ENCODE results near the gene PFDN1.

PFDN1 gene

DNA sequence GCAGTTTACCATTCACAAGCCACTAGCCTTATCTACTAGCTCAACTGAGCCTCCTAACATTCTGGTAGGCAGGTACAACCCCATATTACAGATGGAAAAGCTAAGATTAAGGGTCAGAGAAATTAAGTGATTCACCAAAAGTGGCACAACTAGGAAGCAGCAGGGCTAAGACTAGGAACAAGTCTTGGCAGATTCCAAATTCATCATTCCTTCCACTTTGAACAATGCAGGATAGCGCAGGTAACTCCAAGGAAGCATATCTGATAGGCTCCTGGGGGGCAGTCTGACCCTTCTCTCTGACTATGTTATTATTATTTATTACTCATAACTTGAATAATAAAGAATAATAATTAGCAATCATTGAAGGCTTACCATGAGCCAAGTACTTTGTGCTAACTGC lies 35.0 kb upstream of the PFDN1 start:
- no peak for DNase-seq (ENCODE audit: low read depth, low spot score)
- Histone ChIP-seq H3K4me3 (no peak overlapping the region), H3K9ac (ENCODE audit: insufficient read length) (no peak overlapping the region), H3K36me3 (ENCODE audit: insufficient read depth, low read length) (no peaks in the 10 kb centered on the region), H3K27ac (no peak overlapping the region), H3K9me3 (ENCODE audit: low read depth, low read length) (no peaks in the 10 kb centered on the region)
- TF ChIP-seq EZH2 (IDR thresholded peaks at IDR 0.05) (no peak), POLR2AphosphoS5 (IDR thresholded peaks at IDR 0.05; ENCODE audit: borderline replicate concordance, low read depth, low read length) (no peak), FOXP2 (optimal IDR thresholded peaks at IDR 0.05; ENCODE audit: control extremely low read depth, extremely low read length, insufficient read depth) (no peak)

DNA sequence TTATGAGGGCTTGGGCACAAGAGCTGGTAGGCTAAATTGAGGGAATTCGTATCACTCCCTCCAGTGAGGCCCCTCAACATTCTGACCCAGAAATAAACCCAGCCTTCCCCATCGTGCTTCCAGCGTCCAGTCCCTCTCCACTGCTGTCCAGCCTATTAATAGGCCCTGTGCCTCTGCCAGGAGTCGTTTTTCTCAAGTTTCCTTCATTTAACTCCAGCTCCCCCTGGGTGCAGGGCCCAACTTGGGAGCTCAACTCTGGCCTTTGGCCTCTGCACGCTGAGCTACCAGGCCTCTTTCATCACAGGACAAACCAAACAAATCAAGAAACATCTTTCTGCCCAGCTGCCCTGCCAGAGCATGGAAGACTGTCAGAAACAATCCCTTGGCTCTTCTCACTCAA lies 33.5 kb upstream of the PFDN1 start:
- no peak overlapping the region for H3K27ac ChIP-seq
- no peaks in the 10 kb centered on the region for H3K9me3 ChIP-seq (ENCODE audit: low read depth, low read length)
- no peak for DNase-seq (ENCODE audit: low read depth, low spot score)
- no peak overlapping the region for H3K4me3 ChIP-seq
- H3K36me3 ChIP-seq (ENCODE audit: insufficient read depth, low read length): no peaks in the 10 kb centered on the region
- H3K9ac ChIP-seq (ENCODE audit: insufficient read length): no peak overlapping the region
- TF ChIP-seq FOXP2 (optimal IDR thresholded peaks at IDR 0.05; ENCODE audit: control extremely low read depth, extremely low read length, insufficient read depth): no peak
- no peak for TF ChIP-seq POLR2AphosphoS5 (IDR thresholded peaks at IDR 0.05; ENCODE audit: borderline replicate concordance, low read depth, low read length)
- TF ChIP-seq EZH2 (IDR thresholded peaks at IDR 0.05): no peak

DNA sequence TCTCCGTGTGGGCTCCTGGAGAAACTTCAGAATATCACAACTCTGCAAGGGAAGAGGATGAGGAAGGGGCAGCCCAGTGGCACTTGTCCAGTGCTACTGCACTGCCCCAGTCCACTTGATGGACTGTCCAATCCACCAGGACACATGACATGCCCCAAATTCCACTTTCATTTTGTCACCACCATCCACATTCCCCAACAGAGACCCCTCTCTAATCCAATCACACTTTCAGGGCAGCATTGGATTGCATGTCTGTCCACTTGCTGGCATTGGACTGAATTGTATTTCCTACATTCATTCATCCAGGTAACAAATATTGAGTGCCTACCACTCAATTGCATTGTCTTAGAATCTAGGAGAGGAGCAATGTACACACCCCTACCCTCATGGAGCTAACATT lies 28.7 kb upstream of the PFDN1 start:
- Histone ChIP-seq H3K36me3 (ENCODE audit: insufficient read depth, low read length) (no peaks in the 10 kb centered on the region), H3K27ac (no peak overlapping the region), H3K9me3 (ENCODE audit: low read depth, low read length) (no peaks in the 10 kb centered on the region), H3K9ac (ENCODE audit: insufficient read length) (no peak overlapping the region), H3K4me3 (no peak overlapping the region)
- no peak for TF ChIP-seq POLR2AphosphoS5 (IDR thresholded peaks at IDR 0.05; ENCODE audit: borderline replicate concordance, low read depth, low read length)
- TF ChIP-seq FOXP2 (optimal IDR thresholded peaks at IDR 0.05; ENCODE audit: control extremely low read depth, extremely low read length, insufficient read depth): no peak
- no peak for TF ChIP-seq EZH2 (IDR thresholded peaks at IDR 0.05)
- DNase-seq (ENCODE audit: low read depth, low spot score): no peak

DNA sequence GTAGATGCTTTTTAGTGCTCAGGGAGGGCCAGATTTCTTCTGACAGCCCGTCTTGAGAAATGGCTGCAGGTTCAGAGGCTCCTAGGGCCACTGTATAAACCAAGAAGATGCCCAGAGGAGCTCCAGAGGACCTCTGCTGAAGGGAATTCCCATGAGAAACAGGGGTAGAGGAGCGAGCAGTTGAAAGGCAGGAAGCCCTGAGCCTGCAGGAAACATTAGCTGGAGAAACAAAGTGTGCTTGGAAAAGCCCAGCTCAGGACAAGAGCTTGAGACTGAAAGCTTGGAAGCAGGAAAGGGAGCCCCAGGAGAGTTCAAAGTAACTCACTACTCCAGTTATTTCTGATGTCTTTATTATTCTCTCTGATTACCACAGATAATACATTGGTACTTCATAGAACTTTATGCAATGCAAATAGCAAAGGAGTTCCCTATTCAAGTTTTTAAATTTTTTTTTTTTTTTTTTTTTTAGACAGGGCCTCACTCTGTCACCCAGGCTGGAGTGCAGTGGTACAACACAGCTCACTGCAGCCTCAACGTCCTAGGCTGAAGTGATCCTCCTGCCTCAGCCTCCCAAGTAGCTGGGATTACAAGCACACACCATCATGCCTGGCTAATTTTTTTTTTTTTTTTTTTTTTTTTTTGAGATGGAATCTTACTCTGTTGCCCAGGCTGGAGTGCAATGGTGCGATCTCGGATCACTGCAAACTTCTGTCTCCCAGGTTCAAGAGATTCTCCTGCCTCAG lies 27.0 kb upstream of the PFDN1 start:
- TF ChIP-seq POLR2AphosphoS5 (IDR thresholded peaks at IDR 0.05; ENCODE audit: borderline replicate concordance, low read depth, low read length) (no peak), FOXP2 (optimal IDR thresholded peaks at IDR 0.05; ENCODE audit: control extremely low read depth, extremely low read length, insufficient read depth) (no peak), EZH2 (IDR thresholded peaks at IDR 0.05) (no peak)
- Histone ChIP-seq H3K9ac (ENCODE audit: insufficient read length) (no peak overlapping the region), H3K27ac (peak overlapping the region; percentile 48; the same call in 1 of the 2 replicates), H3K9me3 (ENCODE audit: low read depth, low read length) (no peaks in the 10 kb centered on the region), H3K36me3 (ENCODE audit: insufficient read depth, low read length) (no peaks in the 10 kb centered on the region), H3K4me3 (no peak overlapping the region)
- no peak for DNase-seq (ENCODE audit: low read depth, low spot score)

DNA sequence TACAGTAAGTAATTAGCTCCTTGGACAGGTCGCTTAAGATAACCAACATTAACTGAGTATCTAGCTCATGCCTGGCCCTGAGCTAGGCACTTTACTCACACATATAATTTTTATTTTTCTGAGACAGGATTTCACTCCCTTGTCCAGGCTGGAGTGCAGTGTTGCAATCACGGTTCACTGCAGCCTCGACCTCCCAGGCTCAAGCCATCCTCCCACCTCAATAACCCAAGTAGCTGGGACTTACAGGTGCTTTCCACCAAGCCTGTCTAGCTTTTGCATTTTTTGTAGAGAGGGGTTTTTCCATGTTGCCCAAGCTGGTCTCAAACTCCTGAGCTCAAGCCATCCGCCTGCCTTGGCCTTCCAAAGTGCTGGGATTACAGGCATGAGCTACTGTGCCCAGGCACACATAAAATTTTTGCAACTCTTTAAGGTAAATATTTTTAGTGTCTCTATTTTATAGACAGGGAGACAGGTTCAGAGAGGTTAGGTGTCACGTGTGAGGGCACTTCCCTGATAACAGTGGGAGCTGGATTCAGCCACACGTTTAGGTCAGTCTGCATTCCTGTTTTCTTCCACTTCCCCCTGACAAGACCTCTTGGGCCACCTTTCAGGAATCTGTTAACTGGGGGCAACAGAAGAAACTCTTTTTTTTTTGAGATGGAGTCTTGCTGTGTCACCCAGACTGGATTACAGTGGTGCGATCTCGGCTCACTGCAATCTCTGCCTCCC lies 25.3 kb upstream of the PFDN1 start:
- TF ChIP-seq POLR2AphosphoS5 (IDR thresholded peaks at IDR 0.05; ENCODE audit: borderline replicate concordance, low read depth, low read length) (no peak), EZH2 (IDR thresholded peaks at IDR 0.05) (no peak), FOXP2 (optimal IDR thresholded peaks at IDR 0.05; ENCODE audit: control extremely low read depth, extremely low read length, insufficient read depth) (no peak)
- Histone ChIP-seq H3K36me3 (ENCODE audit: insufficient read depth, low read length) (no peaks in the 10 kb centered on the region), H3K27ac (peak overlapping the region; percentile 87), H3K9me3 (ENCODE audit: low read depth, low read length) (no peaks in the 10 kb centered on the region), H3K9ac (ENCODE audit: insufficient read length) (peak overlapping the region; percentile 65), H3K4me3 (peak overlapping the region; percentile 55)
- DNase-seq (ENCODE audit: low read depth, low spot score): no peak

DNA sequence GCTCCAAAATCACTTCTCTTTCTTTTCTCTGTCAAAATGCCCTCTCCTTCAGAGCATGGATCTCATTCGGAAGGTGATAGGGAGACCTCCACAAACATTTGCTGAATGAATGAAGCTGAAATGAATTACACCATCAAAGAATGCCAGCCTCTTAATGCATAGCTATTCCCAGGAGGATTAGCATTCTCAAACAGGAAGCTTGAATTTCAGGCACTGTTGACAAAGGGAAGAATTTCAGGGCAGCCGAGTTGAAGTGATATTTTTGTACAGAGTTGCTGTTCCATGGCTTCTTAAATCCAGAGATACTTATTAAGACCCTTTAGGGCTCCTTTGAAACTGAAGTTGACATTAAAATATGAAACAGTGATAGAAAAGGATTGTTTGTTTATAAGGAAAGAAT lies 24.7 kb upstream of the PFDN1 start:
- peak; percentile 90 for DNase-seq (ENCODE audit: low read depth, low spot score)
- H3K27ac ChIP-seq: peak overlapping the region; percentile 87

DNA sequence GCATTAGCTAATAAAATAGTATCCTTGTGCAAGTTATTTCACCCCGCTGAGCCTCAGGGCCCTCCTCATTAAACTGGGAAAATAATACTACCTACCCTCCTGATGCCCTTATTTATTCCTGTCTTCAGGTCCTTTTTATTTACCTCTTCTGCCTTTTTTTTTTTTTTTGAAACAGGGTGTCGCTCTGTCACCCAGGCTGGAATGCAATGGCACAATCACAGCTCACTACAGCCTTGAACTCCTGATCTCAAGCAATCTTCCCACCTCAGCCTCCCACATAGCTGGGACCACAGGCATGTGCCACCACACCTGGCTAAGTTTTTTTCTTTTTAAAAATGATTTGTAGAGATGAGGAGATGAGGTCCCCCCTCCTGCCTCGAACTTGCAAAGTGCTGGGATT lies 22.6 kb upstream of the PFDN1 start:
- no peak for DNase-seq (ENCODE audit: low read depth, low spot score)
- Histone ChIP-seq H3K9ac (ENCODE audit: insufficient read length) (no peak overlapping the region), H3K27ac (no peak overlapping the region), H3K36me3 (ENCODE audit: insufficient read depth, low read length) (no peaks in the 10 kb centered on the region), H3K9me3 (ENCODE audit: low read depth, low read length) (no peaks in the 10 kb centered on the region), H3K4me3 (no peak overlapping the region)
- TF ChIP-seq POLR2AphosphoS5 (IDR thresholded peaks at IDR 0.05; ENCODE audit: borderline replicate concordance, low read depth, low read length): no peak
- no peak for TF ChIP-seq EZH2 (IDR thresholded peaks at IDR 0.05)
- TF ChIP-seq FOXP2 (optimal IDR thresholded peaks at IDR 0.05; ENCODE audit: control extremely low read depth, extremely low read length, insufficient read depth): no peak

More for the DNA sequence above, 24.7 kb upstream of the PFDN1 start:
- Histone ChIP-seq H3K9ac (ENCODE audit: insufficient read length) (peak overlapping the region; percentile 65), H3K9me3 (ENCODE audit: low read depth, low read length) (no peaks in the 10 kb centered on the region), H3K4me3 (peak overlapping the region; percentile 55), H3K36me3 (ENCODE audit: insufficient read depth, low read length) (no peaks in the 10 kb centered on the region)
- no peak for TF ChIP-seq EZH2 (IDR thresholded peaks at IDR 0.05)
- no peak for TF ChIP-seq POLR2AphosphoS5 (IDR thresholded peaks at IDR 0.05; ENCODE audit: borderline replicate concordance, low read depth, low read length)
- no peak for TF ChIP-seq FOXP2 (optimal IDR thresholded peaks at IDR 0.05; ENCODE audit: control extremely low read depth, extremely low read length, insufficient read depth)

DNA sequence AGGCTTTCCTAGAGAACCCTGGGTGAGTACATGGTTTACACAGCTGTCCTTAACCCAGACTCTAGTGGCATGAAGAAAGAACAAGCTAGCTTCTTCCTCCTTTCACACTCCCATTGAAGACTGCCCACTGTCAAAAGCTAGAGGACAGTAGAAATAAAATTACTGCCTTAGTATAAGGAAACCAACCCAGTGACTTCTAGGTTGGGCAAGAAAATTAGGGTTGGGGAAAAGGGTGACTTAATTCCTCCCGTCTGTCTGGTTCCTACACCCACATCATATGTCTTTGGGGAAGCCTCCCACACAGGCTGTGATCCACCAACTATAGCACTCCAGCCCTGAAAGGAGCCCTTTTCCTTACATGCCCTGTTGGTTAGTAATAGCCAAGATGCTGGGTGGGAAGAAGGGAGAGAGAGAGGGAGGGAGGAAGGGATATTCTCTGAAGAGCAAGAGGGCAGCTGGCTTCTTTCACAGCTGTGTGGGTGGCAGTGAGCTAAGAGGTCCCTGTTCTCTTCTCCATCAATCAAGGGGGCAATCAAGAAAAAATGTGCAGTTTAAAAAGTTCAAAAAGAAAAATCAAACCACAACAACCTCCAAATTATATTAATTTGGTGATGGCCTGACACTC lies 21.8 kb upstream of the PFDN1 start:
- Histone ChIP-seq H3K9ac (ENCODE audit: insufficient read length) (no peak overlapping the region), H3K4me3 (no peak overlapping the region), H3K27ac (no peak overlapping the region), H3K36me3 (ENCODE audit: insufficient read depth, low read length) (no peaks in the 10 kb centered on the region), H3K9me3 (ENCODE audit: low read depth, low read length) (no peaks in the 10 kb centered on the region)
- DNase-seq (ENCODE audit: low read depth, low spot score): no peak
- TF ChIP-seq POLR2AphosphoS5 (IDR thresholded peaks at IDR 0.05; ENCODE audit: borderline replicate concordance, low read depth, low read length): no peak
- no peak for TF ChIP-seq FOXP2 (optimal IDR thresholded peaks at IDR 0.05; ENCODE audit: control extremely low read depth, extremely low read length, insufficient read depth)
- TF ChIP-seq EZH2 (IDR thresholded peaks at IDR 0.05): no peak
